ENCODE results near the gene IGFBPL1. TPM values are rescaled to one million over a fixed set of nuclear protein-coding genes. Genes with fewer than 3 reads are reported as not detected.
A peak's percentile ranks its signal among the peaks of the same experiment; 100 is the strongest.

IGFBPL1 gene
- total RNA-seq, 1 donor from 2014 or later, result 67.1 TPM

- no peak for DNase-seq
Measured at GRCh38 chr9:38376021-38376670, 48.1 kb downstream of the IGFBPL1 start.

- DNase-seq, result no peak
Measured at GRCh38 chr9:38375572-38375963, 48.7 kb downstream of the IGFBPL1 start.

GRCh38 chr9:38374847-38375571, 49.2 kb downstream of the IGFBPL1 start:
- no peak for DNase-seq

GRCh38 chr9:38373679-38374078, 50.6 kb downstream of the IGFBPL1 start:
- no peak for DNase-seq

GRCh38 chr9:38372762-38373619, 51.3 kb downstream of the IGFBPL1 start:
- DNase-seq, result no peak

GRCh38 chr9:38371495-38371894, 52.8 kb downstream of the IGFBPL1 start:
- DNase-seq, result no peak

GRCh38 chr9:38370176-38370575, 54.1 kb downstream of the IGFBPL1 start:
- no peak for DNase-seq

GRCh38 chr9:38368731-38369130, 55.5 kb downstream of the IGFBPL1 start:
- DNase-seq, result no peak

GRCh38 chr9:38367898-38368297, 56.4 kb downstream of the IGFBPL1 start:
- DNase-seq, result no peak

- no peak for DNase-seq
Measured at GRCh38 chr9:38363589-38363925, 60.7 kb downstream of the IGFBPL1 start.

- peak; percentile 20 for DNase-seq
Measured at GRCh38 chr9:38362852-38363588, 61.2 kb downstream of the IGFBPL1 start.

GRCh38 chr9:38361473-38361850, 62.8 kb downstream of the IGFBPL1 start:
- no peak for DNase-seq

- no peak for DNase-seq
Measured at GRCh38 chr9:38360839-38361472, 63.3 kb downstream of the IGFBPL1 start.

- DNase-seq, result no peak
Measured at GRCh38 chr9:38359689-38360385, 64.4 kb downstream of the IGFBPL1 start.

GRCh38 chr9:38359297-38359653, 65.0 kb downstream of the IGFBPL1 start:
- no peak for DNase-seq

- DNase-seq, result no peak
Measured at GRCh38 chr9:38358390-38359296, 65.6 kb downstream of the IGFBPL1 start.

- no peak for DNase-seq
Measured at GRCh38 chr9:38357350-38358114, 66.7 kb downstream of the IGFBPL1 start.

GRCh38 chr9:38356851-38357250, 67.4 kb downstream of the IGFBPL1 start:
- DNase-seq, result no peak
